Measurements from ENCODE around the gene HS3ST3A1.
A peak's percentile ranks its signal among the peaks of the same experiment; 100 is the strongest.

The HS3ST3A1 gene

GRCh38 chr17:13635951-13636350 lies 34.2 kb upstream of the HS3ST3A1 start:
- Histone ChIP-seq H3K36me3 (ENCODE audit: control insufficient read depth, insufficient read depth, low read length) (no peaks in the 10 kb centered on the region), H3K9me3 (ENCODE audit: control insufficient read depth, low read length) (no peaks in the 10 kb centered on the region), H3K4me1 (ENCODE audit: control insufficient read depth, insufficient read depth, low read length, poor library complexity, severe bottlenecking) (no peaks in the 10 kb centered on the region), H3K27ac (ENCODE audit: low read depth, low read length, severe bottlenecking) (no peak overlapping the region), H3K4me3 (ENCODE audit: extremely low read depth, insufficient read depth, low read length, poor library complexity, severe bottlenecking) (no peak overlapping the region)
- 61% methylated on average over 3 of the region's 5 CpGs; no CpG with 5 or more reads in 1 of the 2 experiments for WGBS, 2 experiments (ENCODE audit: insufficient coverage in 2 of 2)

GRCh38 chr17:13634021-13634420 lies 32.3 kb upstream of the HS3ST3A1 start:
- no CpG with 5 or more reads among the region's 1 CpG for WGBS, 2 experiments (ENCODE audit: insufficient coverage in 2 of 2)
- no peak overlapping the region for H3K27ac ChIP-seq (ENCODE audit: low read depth, low read length, severe bottlenecking)

GRCh38 chr17:13631529-13631928 lies 29.8 kb upstream of the HS3ST3A1 start:
- no peaks in the 10 kb centered on the region for H3K4me1 ChIP-seq (ENCODE audit: control insufficient read depth, insufficient read depth, low read length, poor library complexity, severe bottlenecking)
- no peaks in the 10 kb centered on the region for H3K36me3 ChIP-seq (ENCODE audit: control insufficient read depth, insufficient read depth, low read length)
- no peak overlapping the region for H3K4me3 ChIP-seq (ENCODE audit: extremely low read depth, insufficient read depth, low read length, poor library complexity, severe bottlenecking)
- WGBS, 2 experiments (ENCODE audit: insufficient coverage in 2 of 2): 97 to 100% methylated on average over 2 of the region's 2 CpGs
- no peak overlapping the region for H3K27ac ChIP-seq (ENCODE audit: low read depth, low read length, severe bottlenecking)
- no peaks in the 10 kb centered on the region for H3K9me3 ChIP-seq (ENCODE audit: control insufficient read depth, low read length)

More at GRCh38 chr17:13634021-13634420, 32.3 kb upstream of the HS3ST3A1 start:
- Histone ChIP-seq H3K9me3 (ENCODE audit: control insufficient read depth, low read length) (no peaks in the 10 kb centered on the region), H3K36me3 (ENCODE audit: control insufficient read depth, insufficient read depth, low read length) (no peaks in the 10 kb centered on the region), H3K4me3 (ENCODE audit: extremely low read depth, insufficient read depth, low read length, poor library complexity, severe bottlenecking) (no peak overlapping the region), H3K4me1 (ENCODE audit: control insufficient read depth, insufficient read depth, low read length, poor library complexity, severe bottlenecking) (no peaks in the 10 kb centered on the region)

- Histone ChIP-seq H3K27ac (ENCODE audit: low read depth, low read length, severe bottlenecking) (no peak overlapping the region), H3K4me3 (ENCODE audit: extremely low read depth, insufficient read depth, low read length, poor library complexity, severe bottlenecking) (no peak overlapping the region), H3K36me3 (ENCODE audit: control insufficient read depth, insufficient read depth, low read length) (no peaks in the 10 kb centered on the region), H3K4me1 (ENCODE audit: control insufficient read depth, insufficient read depth, low read length, poor library complexity, severe bottlenecking) (no peaks in the 10 kb centered on the region), H3K9me3 (ENCODE audit: control insufficient read depth, low read length) (no peaks in the 10 kb centered on the region)
- 100% methylated on average over 1 of the region's 1 CpG for WGBS, 2 experiments (ENCODE audit: insufficient coverage in 2 of 2)
Observed at GRCh38 chr17:13626703-13627102, 25.0 kb upstream of the HS3ST3A1 start.

GRCh38 chr17:13619462-13619861 lies 17.7 kb upstream of the HS3ST3A1 start:
- WGBS, 2 experiments (ENCODE audit: insufficient coverage in 2 of 2): 88 to 100% methylated on average over 1 to 2 of the region's 4 CpGs
- no peaks in the 10 kb centered on the region for H3K4me1 ChIP-seq (ENCODE audit: control insufficient read depth, insufficient read depth, low read length, poor library complexity, severe bottlenecking)
- no peaks in the 10 kb centered on the region for H3K36me3 ChIP-seq (ENCODE audit: control insufficient read depth, insufficient read depth, low read length)
- no peak overlapping the region for H3K4me3 ChIP-seq (ENCODE audit: extremely low read depth, insufficient read depth, low read length, poor library complexity, severe bottlenecking)
- no peak overlapping the region for H3K27ac ChIP-seq (ENCODE audit: low read depth, low read length, severe bottlenecking)
- peaks cover 7% of the 10 kb centered on the region for H3K9me3 ChIP-seq (ENCODE audit: control insufficient read depth, low read length)

- Histone ChIP-seq H3K9me3 (ENCODE audit: control insufficient read depth, low read length) (peaks cover 17% of the 10 kb centered on the region), H3K4me1 (ENCODE audit: control insufficient read depth, insufficient read depth, low read length, poor library complexity, severe bottlenecking) (no peaks in the 10 kb centered on the region), H3K27ac (ENCODE audit: low read depth, low read length, severe bottlenecking) (no peak overlapping the region), H3K36me3 (ENCODE audit: control insufficient read depth, insufficient read depth, low read length) (no peaks in the 10 kb centered on the region), H3K4me3 (ENCODE audit: extremely low read depth, insufficient read depth, low read length, poor library complexity, severe bottlenecking) (no peak overlapping the region)
- WGBS, 2 experiments (ENCODE audit: insufficient coverage in 2 of 2): 100% methylated on average over 3 of the region's 5 CpGs; no CpG with 5 or more reads in 1 of the 2 experiments
Observed at GRCh38 chr17:13616031-13616430, 14.3 kb upstream of the HS3ST3A1 start.

GRCh38 chr17:13609941-13610340 lies 8.2 kb upstream of the HS3ST3A1 start:
- H3K9me3 ChIP-seq (ENCODE audit: control insufficient read depth, low read length): peaks cover 13% of the 10 kb centered on the region
- H3K36me3 ChIP-seq (ENCODE audit: control insufficient read depth, insufficient read depth, low read length): no peaks in the 10 kb centered on the region
- WGBS, 2 experiments (ENCODE audit: insufficient coverage in 2 of 2): 84 to 96% methylated on average over 3 to 4 of the region's 4 CpGs
- no peaks in the 10 kb centered on the region for H3K4me1 ChIP-seq (ENCODE audit: control insufficient read depth, insufficient read depth, low read length, poor library complexity, severe bottlenecking)
- H3K27ac ChIP-seq (ENCODE audit: low read depth, low read length, severe bottlenecking): no peak overlapping the region
- no peak overlapping the region for H3K4me3 ChIP-seq (ENCODE audit: extremely low read depth, insufficient read depth, low read length, poor library complexity, severe bottlenecking)

- Histone ChIP-seq H3K4me1 (ENCODE audit: control insufficient read depth, insufficient read depth, low read length, poor library complexity, severe bottlenecking) (peaks cover 5% of the 10 kb centered on the region), H3K4me3 (ENCODE audit: extremely low read depth, insufficient read depth, low read length, poor library complexity, severe bottlenecking) (peak overlapping the region; percentile 67), H3K36me3 (ENCODE audit: control insufficient read depth, insufficient read depth, low read length) (no peaks in the 10 kb centered on the region), H3K9me3 (ENCODE audit: control insufficient read depth, low read length) (no peaks in the 10 kb centered on the region), H3K27ac (ENCODE audit: low read depth, low read length, severe bottlenecking) (peak overlapping the region; percentile 60)
- WGBS, 2 experiments (ENCODE audit: insufficient coverage in 2 of 2): 0 to 1% methylated on average over 46 of the region's 46 CpGs
Observed at GRCh38 chr17:13601322-13601775, 380 bp downstream of the HS3ST3A1 start.

- no peaks in the 10 kb centered on the region for H3K36me3 ChIP-seq (ENCODE audit: control insufficient read depth, insufficient read depth, low read length)
- H3K4me1 ChIP-seq (ENCODE audit: control insufficient read depth, insufficient read depth, low read length, poor library complexity, severe bottlenecking): peaks cover 9% of the 10 kb centered on the region
- H3K27ac ChIP-seq (ENCODE audit: low read depth, low read length, severe bottlenecking): no peak overlapping the region
- 0 to 2% methylated on average over 67 to 96 of the region's 101 CpGs for WGBS, 2 experiments (ENCODE audit: insufficient coverage in 2 of 2)
- no peaks in the 10 kb centered on the region for H3K9me3 ChIP-seq (ENCODE audit: control insufficient read depth, low read length)
- peak overlapping the region; percentile 67 for H3K4me3 ChIP-seq (ENCODE audit: extremely low read depth, insufficient read depth, low read length, poor library complexity, severe bottlenecking)
Observed at GRCh38 chr17:13600475-13601321, 1.0 kb downstream of the HS3ST3A1 start.

- Histone ChIP-seq H3K4me3 (ENCODE audit: extremely low read depth, insufficient read depth, low read length, poor library complexity, severe bottlenecking) (peak overlapping the region; percentile 67), H3K27ac (ENCODE audit: low read depth, low read length, severe bottlenecking) (no peak overlapping the region)
Observed at GRCh38 chr17:13599864-13600263, 1.9 kb downstream of the HS3ST3A1 start.

GRCh38 chr17:13599168-13599577 lies 2.6 kb downstream of the HS3ST3A1 start:
- Histone ChIP-seq H3K4me3 (ENCODE audit: extremely low read depth, insufficient read depth, low read length, poor library complexity, severe bottlenecking) (peak overlapping the region; percentile 67), H3K9me3 (ENCODE audit: control insufficient read depth, low read length) (no peaks in the 10 kb centered on the region), H3K4me1 (ENCODE audit: control insufficient read depth, insufficient read depth, low read length, poor library complexity, severe bottlenecking) (peaks cover 16% of the 10 kb centered on the region), H3K27ac (ENCODE audit: low read depth, low read length, severe bottlenecking) (no peak overlapping the region), H3K36me3 (ENCODE audit: control insufficient read depth, insufficient read depth, low read length) (no peaks in the 10 kb centered on the region)
- WGBS, 2 experiments (ENCODE audit: insufficient coverage in 2 of 2): 100% methylated on average over 1 of the region's 1 CpG; no CpG with 5 or more reads in 1 of the 2 experiments

More at GRCh38 chr17:13599864-13600263, 1.9 kb downstream of the HS3ST3A1 start:
- Histone ChIP-seq H3K4me1 (ENCODE audit: control insufficient read depth, insufficient read depth, low read length, poor library complexity, severe bottlenecking) (peaks cover 11% of the 10 kb centered on the region), H3K36me3 (ENCODE audit: control insufficient read depth, insufficient read depth, low read length) (no peaks in the 10 kb centered on the region), H3K9me3 (ENCODE audit: control insufficient read depth, low read length) (no peaks in the 10 kb centered on the region)
- 50% methylated on average over 1 of the region's 3 CpGs; no CpG with 5 or more reads in 1 of the 2 experiments for WGBS, 2 experiments (ENCODE audit: insufficient coverage in 2 of 2)

All from mesodermal cell (in vitro differentiated cells).